Heart right ventricle (tissue), 16 donors: ENCODE data around the gene CHCHD4. TPM values are rescaled to one million over a fixed set of nuclear protein-coding genes. Genes with fewer than 3 reads are reported as not detected.
"Not testable (repeated sequence)": the region's sequence is repeated elsewhere in the genome, so short reads cannot be mapped to it uniquely, and the experiment has no call there.

Source experiments
- ATAC-seq, 8 donors: fragments of 200-7000 bp; cut with Tn5 transposase; one replicate each; pipeline ENCODE4 v1.9.1; 2020; ENCODE audit warnings: mild to moderate bottlenecking in 8 of 8, moderate library complexity in 8 of 8, moderate number of reproducible peaks in 1 of 8
- DNase-seq, 2 donors: peaks; one replicate each; pipeline ENCODE4 v3.0.0-alpha.2; 2020
- H3K27ac ChIP-seq, 10 donors: fragments of 200-600 bp; sonication (generic) in 2 of 10; one replicate each; pipeline versions ENCODE4 v1.5.0 to v1.8.0; 2020 to 2022; ENCODE audit warnings: mild to moderate bottlenecking in 3 of 10
- H3K27me3 ChIP-seq, 7 donors: fragments of 200-600 bp; one replicate each; pipeline ENCODE4 v1.8.0; 2021 to 2022; ENCODE audit warnings: mild to moderate bottlenecking in 2 of 7
- H3K36me3 ChIP-seq, 9 donors: fragments of 200-600 bp; sonication (generic) in 1 of 9; one replicate each; pipeline versions ENCODE4 v1.5.0 to v1.8.0; 2020 to 2022; ENCODE audit warnings: mild to moderate bottlenecking in 2 of 9
- H3K4me1 ChIP-seq, 9 donors: fragments of 200-600 bp; sonication (generic) in 1 of 9; one replicate each; pipeline versions ENCODE4 v1.5.0 to v1.8.0; 2020 to 2022; ENCODE audit warnings: mild to moderate bottlenecking in 4 of 9
- H3K4me3 ChIP-seq, 10 donors: fragments of 200-600 bp; sonication (generic) in 2 of 10; one replicate each; pipeline versions ENCODE4 v1.5.0 to v1.8.0; 2020 to 2022; ENCODE audit warnings: mild to moderate bottlenecking in 7 of 10, moderate library complexity in 2 of 10
- H3K9me3 ChIP-seq, 11 donors: fragments of 200-600 bp in 10 of 11; sonication (generic) in 2 of 11; one replicate each; pipeline versions ENCODE4 v1.5.0 to v1.8.0; 2013 to 2022; ENCODE audit warnings: mild to moderate bottlenecking in 2 of 11, control low read depth in 1 of 11, moderate library complexity in 1 of 11
- CTCF ChIP-seq, 9 donors: fragments of 200-600 bp; sonication (generic) in 2 of 9; IDR thresholded peaks; one replicate each; pipeline versions ENCODE4 v1.5.0 to v1.8.0; 2021 to 2022; ENCODE audit warnings: antibody characterized with exemption in 9 of 9, mild to moderate bottlenecking in 5 of 9, moderate library complexity in 1 of 9
- WGBS, 2 donors: extraction: QIAGEN DNeasy Blood & Tissue Kit; methylation state at CpG; one replicate each; pipeline ENCODE4 v1.1.7; 2013; ENCODE audit warnings: inconsistent platforms in 1 of 2; 5-methylcytosine and 5-hydroxymethylcytosine counted together
- intact Hi-C, 10 donors: fragments of 100-400 bp; cut with DNase I; formaldehyde crosslinking; loops; one replicate each; pipeline versions ENCODE4 v1.11.1 to v1.14.2; 2022
- polyA plus RNA-seq, 2 donors: library from polyadenylated mRNA; stranded (reverse); fragments of 200-250 nt; gene quantifications; one replicate each; pipeline ENCODE4 v1.2.3, GENCODE V29; 2013
- total RNA-seq, 10 donors: library from RNA; stranded (reverse); fragmentation: NEBNext Ultra II Directional in 3 of 10; extraction: Animal tissue kit (Norgen Biotek cat#: 25700) in 3 of 10; gene quantifications; one replicate each; pipeline versions ENCODE4 v1.2.1 to v1.2.4, GENCODE V29; 2021 to 2023
- donor health status: Arrhythmogenic right ventricular cardiomyopathy.
- donor health status: ischemic (EF 13 %, LVEDD 7.1; RV severe dilation, severe dysfunction).
- donor health status: healthy with polysubstance abuse.
- donor health status: DM: no; HTN: yes; CAD: no.
- donor health status: DM: no; HTN: no; CAD: no.
- donor health status: ischemic (EF 25% LVEDD 6.9; RV normal size, moderate dysfunction).
- donor health status: ischemic (EF 25% LVEDD 5.7; RV mildly dilated, moderate dysfunction).
- donor health status: healthy.
- donor health status: DM: yes; HTN: yes; CAD: no.
- donor health status: Ischemic cardiomyopathy.
- donor health status: ischemic (EF 35%, LVEDD 5.7; RV mildly dilated, moderate dysfunction).
- donor health status: nonischemic (EF 11% LVEDD 7.7; RV severe dilation, severe dysfunction).
- donor health status: DM: yes; HTN: yes; CAD: no.
- donor health status: PGD.
- donor health status: ischemic (EF 29% LVEDD 5.4; RV normal size, mild dysfunction).
- donor health status: nonischemic (EF 23%, LVEDD 6.1; RV moderate dilation, normal function).

CHCHD4 gene
- total and polyA plus RNA-seq, 12 donors, result 18.0 to 37.2 (median 26.6) TPM

GRCh38 chr3:14097616-14098391, 26.9 kb downstream of the CHCHD4 start:
- ATAC-seq (no peak), DNase-seq (no peak)
- H3K36me3 ChIP-seq, result no peaks in the 10 kb centered on the region
- intact Hi-C loops, result no loop called here
- WGBS, 2 donors, result 87% methylated on average over 5 of the region's 5 CpGs
- no peaks in the 10 kb centered on the region for H3K4me1 ChIP-seq
- H3K27ac ChIP-seq, result no peak overlapping the region
- no peak overlapping the region for H3K4me3 ChIP-seq
- peaks cover 0 to 10% (median 0%) of the 10 kb centered on the region in 7 donors for H3K27me3 ChIP-seq
- TF ChIP-seq CTCF (IDR thresholded peaks at IDR 0.05), result no peak
- peaks cover 0 to 12% (median 0%) of the 10 kb centered on the region in 11 donors for H3K9me3 ChIP-seq

DNA sequence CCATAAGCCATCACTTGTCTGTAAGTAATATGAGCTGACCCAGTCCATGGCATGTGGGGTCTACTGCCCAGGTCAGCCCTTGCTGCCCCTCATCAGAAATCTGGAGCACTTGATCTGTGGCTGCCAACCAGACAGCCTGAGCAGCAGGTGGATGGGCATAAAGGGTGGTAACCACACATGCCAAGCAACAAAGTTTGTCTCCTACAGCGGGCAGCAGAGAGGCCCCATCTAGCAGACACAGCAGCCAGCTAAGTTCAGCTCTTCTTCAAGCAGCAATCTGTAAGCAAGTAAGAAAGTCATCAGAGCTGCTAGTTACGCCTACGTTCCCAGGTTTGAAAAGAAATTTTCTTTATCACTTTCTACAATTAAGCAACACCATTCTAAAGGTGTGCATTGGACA, 27.9 kb downstream of the CHCHD4 start:
- Histone ChIP-seq H3K9me3 (peaks cover 0 to 12% (median 0%) of the 10 kb centered on the region in 11 donors), H3K4me1 (no peaks in the 10 kb centered on the region), H3K27ac (no peak overlapping the region), H3K27me3 (peaks cover 0 to 14% (median 0%) of the 10 kb centered on the region in 7 donors), H3K36me3 (no peaks in the 10 kb centered on the region), H3K4me3 (no peak overlapping the region)
- TF ChIP-seq CTCF (IDR thresholded peaks at IDR 0.05), result no peak
- 86 to 94% methylated on average over 3 of the region's 3 CpGs for WGBS, 2 donors
- intact Hi-C loops, result no loop called here
- ATAC-seq (no peak), DNase-seq (no peak)

DNA sequence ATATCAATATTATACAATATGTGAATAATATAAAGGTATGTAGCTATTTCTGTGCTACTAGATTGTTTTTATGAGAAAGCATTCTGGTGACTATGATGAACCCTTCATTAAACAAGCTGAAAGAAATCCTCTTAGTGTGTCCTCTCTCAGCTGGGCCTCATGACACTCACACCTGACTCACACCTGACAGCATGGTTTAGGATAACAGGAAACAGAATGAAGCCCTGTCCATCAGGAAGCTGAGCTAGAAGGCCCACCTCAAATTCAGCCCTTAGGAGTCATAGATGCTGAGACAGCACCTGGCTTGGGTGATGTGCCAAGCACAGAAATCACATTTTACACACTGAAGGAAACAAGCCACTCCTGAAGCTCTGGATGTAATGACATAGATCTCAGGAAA, 30.8 kb downstream of the CHCHD4 start:
- H3K4me1 ChIP-seq, result no peaks in the 10 kb centered on the region
- intact Hi-C loops, result no loop called here
- H3K27me3 ChIP-seq, result peaks cover 0 to 20% (median 4%) of the 10 kb centered on the region in 7 donors
- H3K9me3 ChIP-seq, result peaks cover 0 to 16% (median 0%) of the 10 kb centered on the region in 11 donors
- no peaks in the 10 kb centered on the region for H3K36me3 ChIP-seq
- no peak for ATAC-seq
- no peak overlapping the region for H3K27ac ChIP-seq
- no peak overlapping the region for H3K4me3 ChIP-seq
- TF ChIP-seq CTCF (IDR thresholded peaks at IDR 0.05), result no peak
- no peak for DNase-seq

GRCh38 chr3:14092464-14092863, 32.2 kb downstream of the CHCHD4 start:
- DNase-seq (no peak), ATAC-seq (no peak)
- H3K27ac ChIP-seq, result no peak overlapping the region
- no peaks in the 10 kb centered on the region for H3K4me1 ChIP-seq
- TF ChIP-seq CTCF (IDR thresholded peaks at IDR 0.05), result no peak
- 93 to 94% methylated on average over 2 of the region's 2 CpGs for whole genome bisulfite sequencing, 2 donors
- intact Hi-C loops, result no loop called here
- H3K4me3 ChIP-seq, result no peak overlapping the region
- peaks cover 0 to 20% (median 4%) of the 10 kb centered on the region in 7 donors for H3K27me3 ChIP-seq
- no peaks in the 10 kb centered on the region for H3K36me3 ChIP-seq
- H3K9me3 ChIP-seq, result peaks cover 0 to 19% (median 0%) of the 10 kb centered on the region in 11 donors

GRCh38 chr3:14091959-14092358, 32.7 kb downstream of the CHCHD4 start:
- intact Hi-C loops, ATAC-seq, H3K4me1 ChIP-seq, H3K4me3 ChIP-seq, DNase-seq, H3K36me3 ChIP-seq, H3K27ac ChIP-seq: not testable (repeated sequence)
- H3K27me3 ChIP-seq, result peaks cover 0 to 20% (median 4%) of the 10 kb centered on the region in 7 donors
- peaks cover 0 to 20% (median 0%) of the 10 kb centered on the region in 11 donors for H3K9me3 ChIP-seq
- WGBS, 2 donors, result 74 to 93% methylated on average over 2 to 3 of the region's 5 CpGs

DNA sequence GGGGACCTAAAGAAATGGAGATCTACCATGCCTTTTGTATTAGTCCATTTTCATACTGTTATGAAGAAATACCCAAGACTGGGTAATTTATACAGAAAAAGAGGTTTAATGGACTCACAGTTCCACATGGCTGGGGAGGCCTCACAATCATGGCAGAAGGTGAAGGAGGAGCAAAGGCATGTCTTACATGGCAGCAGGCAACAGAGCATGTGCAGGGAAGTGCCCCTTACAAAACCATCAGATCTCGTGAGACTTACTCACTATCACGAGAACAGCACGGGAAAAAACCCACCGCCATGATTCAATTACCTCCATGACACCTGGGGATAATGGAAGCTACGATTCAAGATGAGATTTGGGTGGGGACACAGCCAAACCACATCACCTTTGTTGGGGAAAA, 37.2 kb downstream of the CHCHD4 start:
- ATAC-seq, H3K27ac ChIP-seq, intact Hi-C loops, H3K4me3 ChIP-seq, H3K36me3 ChIP-seq, H3K4me1 ChIP-seq, DNase-seq: not testable (repeated sequence)
- 76 to 80% methylated on average over 5 of the region's 5 CpGs for WGBS, 2 donors
- Histone ChIP-seq H3K9me3 (peaks cover 0 to 20% (median 0%) of the 10 kb centered on the region in 11 donors), H3K27me3 (peaks cover 0 to 12% (median 0%) of the 10 kb centered on the region in 7 donors)
